ENCODE results near the gene MRC2.

The MRC2 gene

GRCh38 chr17:62727916-62728672, 100.6 kb downstream of the MRC2 start:
- no peak for DNase-seq
- in situ Hi-C loops (cut with HindIII; ENCODE audit: low pct_ligation_motif_present, low pct_unique_long_range_greater_than_20kb, low sequenced_read_pairs), result no loop called here

GRCh38 chr17:62732125-62732524, 104.7 kb downstream of the MRC2 start:
- in situ Hi-C loops (cut with HindIII; ENCODE audit: low pct_ligation_motif_present, low pct_unique_long_range_greater_than_20kb, low sequenced_read_pairs), result no loop called here
- no peak for DNase-seq

- in situ Hi-C loops (cut with HindIII; ENCODE audit: low pct_ligation_motif_present, low pct_unique_long_range_greater_than_20kb, low sequenced_read_pairs), result no loop called here
- no peak for DNase-seq
These were observed 107.7 kb downstream of the MRC2 start for GRCh38 chr17:62735044-62735651.

GRCh38 chr17:62737513-62737912, 110.0 kb downstream of the MRC2 start:
- DNase-seq, result no peak
- in situ Hi-C loops (cut with HindIII; ENCODE audit: low pct_ligation_motif_present, low pct_unique_long_range_greater_than_20kb, low sequenced_read_pairs), result no loop called here

GRCh38 chr17:62738281-62738680, 110.8 kb downstream of the MRC2 start:
- in situ Hi-C loops (cut with HindIII; ENCODE audit: low pct_ligation_motif_present, low pct_unique_long_range_greater_than_20kb, low sequenced_read_pairs), result no loop called here
- DNase-seq, result no peak

- DNase-seq, result no peak
These were observed 112.3 kb downstream of the MRC2 start for GRCh38 chr17:62739645-62740388.

GRCh38 chr17:62741290-62741689, 113.8 kb downstream of the MRC2 start:
- no peak for DNase-seq
- in situ Hi-C loops (cut with HindIII; ENCODE audit: low pct_ligation_motif_present, low pct_unique_long_range_greater_than_20kb, low sequenced_read_pairs), result no loop called here

More at GRCh38 chr17:62739645-62740388, 112.3 kb downstream of the MRC2 start:
- in situ Hi-C loops (cut with HindIII; ENCODE audit: low pct_ligation_motif_present, low pct_unique_long_range_greater_than_20kb, low sequenced_read_pairs), result no loop called here
